HG02588 (cell line): ENCODE measurements around the gene ZSCAN25.
A peak's percentile ranks its signal among the peaks of the same experiment; 100 is the strongest.
"Not testable (repeated sequence)": the region's sequence is repeated elsewhere in the genome, so short reads cannot be mapped to it uniquely, and the experiment has no call there.

Experiments
- ATAC-seq: cut with Tn5 transposase; IDR thresholded peaks from one replicate; pipeline ENCODE4 v1.9.1; 2021; ENCODE audit warnings: mild to moderate bottlenecking, moderate library complexity; ENCODE audit not compliant: unreplicated experiment

ZSCAN25 gene

GRCh38 chr7:99617192-99617781, 541 bp downstream of the ZSCAN25 start:
- peak; percentile 42 for ATAC-seq

- ATAC-seq, result no peak
These were observed 2.0 kb downstream of the ZSCAN25 start for GRCh38 chr7:99618726-99619125.

GRCh38 chr7:99619571-99620130, 2.9 kb downstream of the ZSCAN25 start:
- no peak for ATAC-seq

DNA sequence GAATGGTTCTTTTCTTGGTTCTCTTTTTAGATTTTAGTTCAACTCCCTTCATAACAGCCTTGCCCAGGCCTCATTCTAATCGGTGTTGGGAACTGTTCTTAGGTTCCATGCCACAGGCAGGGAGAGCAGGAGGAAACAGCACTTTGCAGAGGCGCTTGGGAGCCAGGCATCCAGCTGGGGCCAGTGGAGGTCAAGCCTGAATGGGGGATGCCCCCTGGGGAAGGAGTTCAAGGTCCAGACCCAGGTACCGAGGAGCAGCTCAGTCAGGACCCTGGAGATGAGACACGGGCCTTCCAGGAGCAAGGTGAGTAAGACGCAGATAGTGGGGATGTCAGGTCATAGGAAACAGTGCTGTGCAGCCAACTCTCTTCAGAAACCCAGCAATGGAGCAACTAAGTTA, 4.5 kb downstream of the ZSCAN25 start:
- no peak for ATAC-seq

GRCh38 chr7:99622596-99622995, 5.8 kb downstream of the ZSCAN25 start:
- ATAC-seq, result no peak

DNA sequence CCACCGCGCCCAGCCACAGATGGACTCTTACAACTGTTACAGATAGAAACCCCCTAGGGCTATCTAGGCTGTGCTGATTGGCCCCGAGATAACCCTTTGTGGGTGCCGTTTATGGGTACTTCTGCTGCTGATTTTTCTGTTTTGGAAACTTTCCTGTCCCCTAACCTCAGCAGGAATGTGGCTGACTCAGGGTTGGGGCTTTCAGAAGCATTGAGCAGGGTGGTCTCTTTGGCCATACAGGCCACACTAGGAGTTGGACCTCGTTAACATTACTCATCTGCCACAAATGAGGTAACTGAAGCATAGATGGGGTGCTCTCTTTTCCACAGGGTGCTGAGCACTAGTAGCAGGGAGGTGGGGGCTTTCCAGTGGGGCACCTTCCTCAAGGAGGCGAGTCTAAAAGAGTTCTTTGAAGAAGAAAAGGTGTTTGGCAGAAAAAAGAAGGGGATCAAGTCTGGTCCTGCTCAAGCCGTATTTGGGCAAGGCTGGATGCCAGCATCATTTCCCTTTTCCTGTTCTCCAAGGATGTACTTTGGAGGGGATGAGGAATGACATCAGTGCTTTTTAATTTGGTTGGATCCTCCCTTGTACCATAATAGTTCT, 6.4 kb downstream of the ZSCAN25 start:
- no peak for ATAC-seq

DNA sequence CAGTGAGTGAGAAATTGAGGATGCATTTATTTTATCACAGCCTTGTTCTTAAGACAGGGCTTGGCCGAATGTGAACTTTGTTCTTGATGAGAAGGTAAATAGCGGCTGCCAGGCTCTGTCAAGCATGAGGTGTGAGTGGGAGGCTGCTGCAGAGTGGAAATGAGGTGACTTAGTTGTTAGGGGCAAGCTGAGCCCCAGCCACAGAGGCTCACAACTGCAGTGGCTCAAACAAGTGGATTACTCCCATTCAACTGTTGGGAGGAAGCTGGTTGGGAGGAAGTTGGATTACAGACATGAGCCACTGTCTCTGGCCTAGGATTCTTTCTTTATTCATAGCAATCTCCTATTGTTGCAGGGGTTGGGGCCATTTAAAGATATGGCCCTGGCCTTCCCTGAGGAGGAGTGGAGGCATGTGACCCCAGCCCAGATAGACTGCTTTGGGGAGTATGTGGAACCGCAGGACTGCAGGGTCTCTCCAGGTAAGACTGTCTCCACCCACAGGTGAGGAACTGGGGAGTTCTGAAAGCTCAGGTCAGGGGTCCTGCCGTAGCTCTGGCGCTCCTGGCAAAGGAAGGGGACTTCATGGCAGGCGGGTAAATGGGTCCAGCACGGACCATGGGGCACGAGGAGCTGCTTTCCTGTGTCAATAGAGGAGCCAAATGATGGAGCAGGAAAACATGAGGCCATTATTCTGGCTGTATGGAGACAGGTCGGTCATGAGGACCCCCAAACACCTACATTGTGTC, 7.1 kb downstream of the ZSCAN25 start:
- ATAC-seq, result no peak

- no peak for ATAC-seq
These were observed 7.7 kb downstream of the ZSCAN25 start for GRCh38 chr7:99624484-99624883.

- no peak for ATAC-seq
These were observed 8.6 kb downstream of the ZSCAN25 start for GRCh38 chr7:99625321-99625720.

- ATAC-seq, result no peak
These were observed 9.2 kb downstream of the ZSCAN25 start for GRCh38 chr7:99625961-99626360.

DNA sequence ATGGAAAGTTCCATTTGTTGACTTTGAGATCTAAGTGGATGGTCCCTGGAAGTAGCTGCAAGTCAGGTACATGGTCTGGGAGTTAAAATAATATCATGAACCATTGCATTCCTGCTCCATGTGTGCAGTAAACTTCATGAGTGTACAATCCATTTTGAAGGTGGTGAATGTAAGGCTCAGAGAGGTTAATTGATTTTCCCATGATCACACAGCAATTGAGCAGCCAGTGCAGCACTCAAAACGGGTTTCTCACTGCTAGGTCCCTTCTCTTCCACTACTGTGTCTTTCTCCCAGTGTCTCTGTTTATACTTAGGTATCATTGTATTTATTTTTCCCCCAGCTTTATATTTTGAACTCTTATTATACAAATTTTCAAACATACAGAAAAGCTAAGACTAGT, 9.9 kb downstream of the ZSCAN25 start:
- ATAC-seq, result no peak

- ATAC-seq, result no peak
These were observed 10.8 kb downstream of the ZSCAN25 start for GRCh38 chr7:99627513-99627912.

GRCh38 chr7:99628471-99629465, 12.0 kb downstream of the ZSCAN25 start:
- ATAC-seq, result no peak

DNA sequence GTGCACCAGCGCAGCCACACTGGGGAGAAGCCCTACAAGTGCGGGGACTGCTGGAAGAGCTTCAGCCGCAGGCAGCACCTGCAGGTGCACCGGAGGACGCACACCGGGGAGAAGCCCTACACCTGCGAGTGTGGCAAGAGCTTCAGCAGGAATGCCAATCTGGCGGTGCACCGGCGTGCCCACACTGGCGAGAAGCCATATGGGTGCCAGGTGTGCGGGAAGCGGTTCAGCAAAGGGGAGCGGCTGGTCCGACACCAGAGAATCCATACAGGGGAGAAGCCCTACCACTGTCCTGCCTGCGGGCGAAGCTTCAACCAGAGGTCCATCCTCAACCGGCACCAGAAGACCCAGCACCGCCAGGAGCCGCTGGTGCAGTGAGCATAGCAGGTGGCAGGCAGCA, 12.9 kb downstream of the ZSCAN25 start:
- no peak for ATAC-seq

- no peak for ATAC-seq
These were observed 14.8 kb downstream of the ZSCAN25 start for GRCh38 chr7:99631295-99632109.

GRCh38 chr7:99637414-99637813, 20.7 kb downstream of the ZSCAN25 start:
- ATAC-seq, result not testable (repeated sequence)

- ATAC-seq, result no peak
These were observed 22.0 kb downstream of the ZSCAN25 start for GRCh38 chr7:99638731-99639130.

- no peak for ATAC-seq
These were observed 22.5 kb downstream of the ZSCAN25 start for GRCh38 chr7:99639267-99639666.

DNA sequence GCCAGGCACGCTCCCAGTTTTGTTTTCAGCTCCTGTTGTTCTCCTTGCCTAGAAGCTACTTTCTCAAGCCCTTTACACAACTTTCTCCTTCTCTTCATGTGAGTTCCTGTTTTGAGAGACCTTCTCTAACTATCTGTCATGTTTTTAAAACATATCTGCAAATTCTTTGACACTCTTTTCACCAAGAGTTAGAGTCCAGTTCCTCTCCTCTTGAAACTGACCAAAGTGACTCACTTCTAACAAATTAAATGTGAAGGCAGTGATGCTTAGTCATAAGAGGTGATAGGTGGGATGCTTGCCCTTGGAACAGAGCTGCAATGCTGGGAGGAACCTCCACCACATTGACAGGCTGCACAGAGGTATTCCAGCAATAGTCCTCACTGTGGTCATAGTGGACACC, 25.3 kb downstream of the ZSCAN25 start:
- no peak for ATAC-seq

GRCh38 chr7:99643464-99643863, 26.7 kb downstream of the ZSCAN25 start:
- ATAC-seq, result no peak
